Measurements from ENCODE around the gene LAX1.
A peak's percentile ranks its signal among the peaks of the same experiment; 100 is the strongest.
"Not testable (repeated sequence)": the region's sequence is repeated elsewhere in the genome, so short reads cannot be mapped to it uniquely, and the experiment has no call there.

The LAX1 gene

GRCh38 chr1:203769505-203770343 lies 4.7 kb downstream of the LAX1 start:
- no peak for DNase-seq

GRCh38 chr1:203771901-203772301 lies 6.9 kb downstream of the LAX1 start:
- DNase-seq, result no peak

DNA sequence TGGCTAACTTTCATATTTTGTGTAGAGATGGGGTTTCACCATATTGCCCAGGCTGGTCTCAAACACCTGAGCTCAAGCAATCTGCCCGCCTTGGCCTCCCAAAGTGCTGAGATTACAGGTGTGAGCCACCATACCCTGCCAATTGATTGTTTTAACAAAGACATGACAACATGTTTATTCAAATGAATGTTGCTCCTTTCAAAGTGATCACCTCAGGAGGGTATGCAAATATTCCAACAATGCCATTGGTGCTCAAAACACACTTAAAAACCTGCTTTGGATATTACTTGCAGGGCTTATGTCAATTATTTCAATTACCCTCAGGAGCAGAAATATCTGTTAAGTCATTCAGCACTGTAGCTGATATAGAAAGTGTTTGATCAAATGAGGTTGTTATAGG lies 7.9 kb downstream of the LAX1 start:
- no peak for DNase-seq

DNA sequence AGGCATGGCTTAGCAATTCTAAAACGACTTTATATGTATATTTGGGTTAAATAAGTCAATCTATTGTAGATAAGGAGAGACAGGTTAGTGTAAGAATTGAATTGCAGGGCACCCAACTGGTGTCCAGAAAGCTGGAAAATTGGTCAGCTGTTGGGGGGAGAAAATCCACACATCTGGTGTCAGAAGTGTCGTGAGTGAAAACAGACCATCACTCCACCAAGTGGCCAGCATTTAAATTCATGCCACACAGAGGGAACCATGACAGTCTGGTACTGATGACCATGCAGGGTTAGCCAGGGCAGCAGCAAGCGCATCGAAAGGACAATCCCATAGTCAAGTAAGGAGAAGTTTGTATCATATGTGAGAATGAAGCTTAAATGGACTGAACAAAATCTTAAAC lies 11.7 kb downstream of the LAX1 start:
- peak; percentile 49 for DNase-seq

DNA sequence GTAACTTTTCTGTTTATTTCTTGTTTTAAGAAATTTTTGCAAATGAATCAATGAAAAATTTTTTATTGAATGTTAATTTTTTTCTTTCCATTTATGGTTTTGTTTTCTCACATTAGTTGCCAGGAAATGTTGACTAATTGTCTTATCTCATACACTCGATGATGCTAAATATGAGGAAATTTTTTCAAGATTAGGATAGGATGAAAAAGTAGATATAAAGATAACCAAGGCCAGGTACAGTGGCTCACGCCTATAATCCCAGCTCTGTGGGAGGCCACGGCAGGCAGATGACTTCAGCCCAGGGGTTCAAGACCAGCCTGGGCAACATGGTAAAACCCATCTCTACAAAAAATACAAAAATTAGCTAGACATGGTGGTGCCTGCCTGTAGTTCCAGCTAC lies 12.6 kb downstream of the LAX1 start:
- no peak for DNase-seq

- DNase-seq, result no peak
Observed at GRCh38 chr1:203778146-203778545, 13.2 kb downstream of the LAX1 start.

DNA sequence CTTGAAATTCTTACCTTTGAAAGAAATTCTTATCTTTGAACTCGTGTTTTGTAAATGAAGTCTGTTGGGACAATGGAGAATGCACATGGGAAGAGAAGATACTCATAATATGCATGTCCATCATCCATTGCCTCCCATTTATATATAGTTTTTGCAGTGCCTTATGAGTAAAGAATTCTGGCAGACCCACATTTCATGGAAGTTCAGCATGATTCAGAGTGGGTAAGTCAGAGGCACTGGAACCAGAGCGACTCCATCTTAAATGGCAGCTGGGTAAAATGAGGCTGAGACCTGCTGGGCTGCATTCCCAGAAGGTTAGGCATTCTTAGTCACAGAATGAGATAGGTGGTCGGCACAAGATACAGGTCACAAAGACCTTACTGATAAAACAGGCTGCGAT lies 13.8 kb downstream of the LAX1 start:
- DNase-seq, result no peak

GRCh38 chr1:203781962-203782361 lies 17.0 kb downstream of the LAX1 start:
- DNase-seq, result peak; percentile 17

GRCh38 chr1:203789966-203790365 lies 25.0 kb downstream of the LAX1 start:
- no peak for DNase-seq

DNA sequence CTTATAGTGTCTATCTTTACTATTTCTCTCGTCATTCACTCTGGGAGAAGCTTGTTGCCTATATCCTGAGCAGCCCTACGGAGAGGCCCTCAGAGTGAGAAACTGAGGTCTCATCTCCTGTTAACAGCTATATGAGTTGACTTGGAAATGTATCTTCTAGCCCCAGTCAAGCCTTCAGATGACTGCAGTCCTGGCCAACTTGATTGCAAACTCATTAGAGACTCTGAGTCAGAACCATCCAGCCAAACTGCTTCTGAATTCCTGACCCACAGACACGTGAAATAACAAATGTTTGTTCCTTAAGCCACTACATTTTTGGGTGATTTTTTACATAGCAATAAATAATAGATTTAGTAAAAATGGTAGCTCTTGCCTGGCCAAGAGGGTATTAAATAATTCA lies 26.5 kb downstream of the LAX1 start:
- no peak for DNase-seq

GRCh38 chr1:203792486-203792885 lies 27.5 kb downstream of the LAX1 start:
- no peak for DNase-seq

- not testable (repeated sequence) for DNase-seq
Observed at GRCh38 chr1:203793561-203793960, 28.6 kb downstream of the LAX1 start.

- DNase-seq, result no peak
Observed at GRCh38 chr1:203794764-203795440, 29.9 kb downstream of the LAX1 start.

DNA sequence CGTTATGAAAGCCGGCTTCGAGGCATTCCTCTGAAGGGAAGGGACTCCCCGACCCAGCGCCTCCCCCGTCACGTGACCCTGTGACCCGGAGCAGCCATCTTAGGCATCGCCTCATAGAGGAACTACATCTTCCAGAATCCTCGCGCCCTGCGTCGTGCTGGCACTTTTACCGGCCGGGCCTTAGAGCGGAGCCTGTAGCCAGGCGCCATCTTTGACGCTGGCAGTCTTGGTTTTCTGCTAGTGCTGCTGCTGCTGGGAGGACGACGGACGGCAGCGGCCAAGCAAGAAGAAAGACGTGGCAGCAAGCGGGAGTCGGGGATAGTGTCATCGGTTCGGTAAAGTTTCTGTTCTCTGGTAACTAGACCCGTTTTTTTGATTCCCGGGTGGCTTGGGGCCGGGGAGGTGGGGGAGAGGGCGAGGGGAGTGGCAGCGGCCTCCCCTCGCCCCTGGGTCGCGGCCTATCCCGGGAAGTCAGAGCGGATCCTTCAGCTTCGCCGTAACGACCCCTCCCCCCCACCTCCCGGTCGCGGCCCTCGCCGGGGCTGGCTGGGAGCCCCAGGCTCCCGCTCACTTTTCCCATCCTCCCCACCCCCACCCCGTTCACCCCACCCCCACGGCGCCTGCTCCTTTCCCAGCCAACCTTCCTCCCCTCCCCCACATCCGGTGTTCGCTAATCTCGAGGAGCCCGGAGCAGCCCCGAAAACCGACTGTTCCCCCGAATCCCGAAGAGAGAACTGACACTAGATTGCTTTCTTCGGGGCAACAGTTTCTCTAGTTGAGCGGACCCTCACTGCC lies 30.7 kb downstream of the LAX1 start, which contains the start of the genes ZBED6 and ZC3H11A:
Gene ZBED6, plus strand, starts transcription at position 183 of the 795 bp plus-strand sequence. CDS start 1,900 bp downstream, outside the sequence.
Gene ZC3H11A, plus strand, starts transcription at position 183 of the 795 bp plus-strand sequence. CDS start 21,448 bp downstream, outside the sequence.
- peak; percentile 100 for DNase-seq

DNA sequence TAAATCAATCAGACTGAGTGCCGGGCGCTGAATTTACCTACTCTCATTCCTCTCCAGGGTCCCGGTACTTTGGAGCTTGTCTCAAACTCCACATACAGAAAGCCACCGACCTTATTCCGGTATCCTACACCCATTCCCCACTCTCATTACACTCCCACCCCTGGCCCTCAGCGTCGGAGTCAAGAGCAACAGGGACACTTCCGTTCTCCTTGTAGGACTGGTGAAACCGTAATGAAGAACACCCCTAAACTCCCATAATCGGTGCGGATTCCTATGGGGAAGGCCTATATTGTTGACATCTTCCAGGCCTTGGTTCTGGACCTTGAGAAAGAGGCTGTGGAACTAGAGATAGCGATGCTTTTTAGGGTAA lies 31.2 kb downstream of the LAX1 start:
- peak; percentile 71 for DNase-seq

DNA sequence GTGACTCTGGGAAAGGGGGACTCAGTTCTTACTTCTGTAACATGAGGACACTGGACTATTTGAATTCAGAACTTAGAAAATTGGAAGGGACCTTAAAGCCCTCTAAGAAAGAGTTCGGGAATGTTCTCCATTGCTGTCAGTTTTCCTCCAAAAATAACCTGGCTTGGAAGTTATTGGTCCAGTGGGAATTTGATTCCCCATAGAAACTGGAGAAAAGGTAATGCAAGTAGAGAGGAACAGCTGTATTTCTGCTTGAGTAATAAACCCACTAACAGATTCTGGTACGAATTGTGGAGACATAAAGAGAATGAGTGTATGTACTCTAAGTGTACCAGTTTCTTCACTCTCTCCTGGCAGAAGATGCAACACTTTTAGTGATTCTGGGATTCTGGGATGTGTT lies 32.2 kb downstream of the LAX1 start:
- no peak for DNase-seq

- DNase-seq, result no peak
Observed at GRCh38 chr1:203797948-203798655, 33.1 kb downstream of the LAX1 start.

GRCh38 chr1:203799157-203799556 lies 34.2 kb downstream of the LAX1 start:
- DNase-seq, result no peak

DNA sequence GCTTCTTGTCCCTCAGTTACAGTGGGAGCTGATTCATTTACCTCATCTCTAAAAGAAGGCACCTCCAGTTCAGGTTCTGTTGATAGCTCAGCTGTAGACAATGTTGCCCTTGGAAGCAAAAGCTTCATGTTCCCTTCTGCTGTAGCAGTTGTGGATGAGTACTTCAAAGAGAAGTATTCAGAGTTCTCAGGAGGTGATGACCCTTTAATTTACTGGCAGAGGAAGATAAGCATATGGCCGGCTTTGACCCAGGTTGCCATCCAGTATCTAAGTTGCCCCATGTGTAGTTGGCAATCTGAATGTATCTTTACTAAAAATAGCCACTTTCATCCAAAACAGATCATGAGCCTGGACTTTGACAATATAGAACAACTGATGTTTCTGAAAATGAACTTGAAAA lies 35.0 kb downstream of the LAX1 start:
- DNase-seq, result no peak

GRCh38 chr1:203805689-203806088 lies 40.7 kb downstream of the LAX1 start:
- no peak for DNase-seq

- DNase-seq, result no peak
Observed at GRCh38 chr1:203807196-203807595, 42.2 kb downstream of the LAX1 start.

DNA sequence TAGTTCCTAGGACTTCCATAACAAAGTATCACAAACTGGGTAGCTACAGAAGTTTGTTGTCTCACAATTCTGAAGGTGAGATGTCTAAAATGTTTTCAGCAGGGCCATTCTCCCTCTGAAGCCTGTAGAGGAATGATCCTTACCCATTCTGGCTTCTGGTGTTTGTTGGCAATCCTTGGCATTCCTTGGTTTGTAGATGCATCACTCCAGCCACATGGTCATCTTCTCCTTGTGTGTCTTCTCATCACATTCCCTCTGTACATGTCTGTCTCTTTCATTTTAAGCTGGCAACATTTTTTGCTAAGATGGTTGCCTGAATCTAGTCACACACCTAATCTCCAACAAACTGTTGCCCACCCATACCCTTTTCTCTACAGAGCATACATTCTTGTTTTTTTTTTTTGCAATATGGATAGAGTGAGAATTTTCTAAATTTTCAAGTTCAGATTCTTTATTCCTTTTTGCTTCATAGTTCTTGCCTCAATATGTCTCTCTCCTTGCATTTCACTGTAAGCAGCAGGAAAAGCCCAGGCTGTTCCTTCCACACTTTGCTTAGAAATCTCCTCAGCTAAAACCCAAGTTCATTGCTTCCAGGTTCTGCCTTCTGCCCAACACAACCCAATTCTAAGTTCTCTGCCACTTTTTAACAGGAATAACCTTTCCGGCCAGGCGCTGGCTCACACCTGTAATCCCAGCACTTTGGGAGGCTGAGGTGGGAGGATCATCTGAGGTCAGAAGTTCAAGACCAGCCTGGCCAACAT lies 48.8 kb downstream of the LAX1 start:
- no peak for DNase-seq

Measured in activated effector memory CD4-positive, alpha-beta T cell treated with anti-CD3 and anti-CD28 coated beads, Interleukin-2, amount 50 U/mL, for 16 hours (primary cell).